Measurements from ENCODE around the gene ZNF292. TPM values are rescaled to one million over a fixed set of nuclear protein-coding genes. Genes with fewer than 3 reads are reported as not detected.

Gene ZNF292
- total and polyA plus RNA-seq, 10 of the 15 experiments (the other 5 are each of a cell fraction or from before 2014, with no cell fraction given) = 11.1 to 57.6 (median 30.6) TPM

DNA sequence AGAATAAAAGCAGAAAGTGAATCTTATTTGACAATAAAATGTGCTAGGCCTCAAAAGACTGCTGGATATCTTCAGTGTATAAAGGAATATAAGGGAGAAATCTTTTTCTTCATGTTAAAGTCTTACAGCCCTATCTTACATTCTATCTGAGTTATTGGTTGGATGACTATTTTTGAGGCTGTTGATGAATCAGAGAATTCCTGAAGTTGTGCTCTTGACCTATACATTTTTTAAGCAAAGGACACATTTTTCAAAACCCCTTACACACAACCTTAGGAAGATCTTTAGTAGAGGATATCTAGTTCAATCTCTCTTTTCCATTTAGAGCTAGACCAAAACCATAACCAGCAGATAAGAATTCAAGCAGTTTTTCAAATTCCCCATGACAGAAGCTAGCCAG, 49.5 kb upstream of the ZNF292 start:
- H3K27ac ChIP-seq (ENCODE audit: control insufficient read depth, insufficient read depth) = no peak overlapping the region
- ChIA-PET SMC1A (ENCODE audit: uncharacterized antibody, unreplicated experiment) (interaction anchor here (1.2 to 2.6 kb wide), 2 partner anchors 11 to 13 kb away, joined by 3 to 8 read pairs; no protein-coding TSS in a partner anchor), CTCF (interaction anchor here (1.1 to 1.5 kb wide), 3 partner anchors 10 to 30 kb away, joined by 3 to 6 read pairs (median 3); partner anchors contain the start of gene CGA), RAD21 (ENCODE audit: unreplicated experiment) (no interaction called here), POLR2A (interaction anchor here (0.6 kb wide), 1 partner anchor 647 kb away, joined by 4 read pairs; no protein-coding TSS in a partner anchor)
- H3K4me1 ChIP-seq (ENCODE audit: control insufficient read depth, insufficient read depth, low read length) = no peaks in the 10 kb centered on the region
- H3K9ac ChIP-seq (ENCODE audit: control insufficient read depth, insufficient read depth, low read length) = no peak overlapping the region
- DNase-seq (ENCODE audit: low read depth, low spot score) (no peak), ATAC-seq (no peak), FAIRE-seq (no peak)
- H3K79me2 ChIP-seq (ENCODE audit: control insufficient read depth, insufficient read depth, low read length) = no peaks in the 10 kb centered on the region
- no peaks in the 10 kb centered on the region for H3K36me3 ChIP-seq (ENCODE audit: control insufficient read depth in 2 of 2, insufficient read depth in 2 of 2, low read length in 1 of 2)
- no peaks in the 10 kb centered on the region for H4K20me1 ChIP-seq (ENCODE audit: control insufficient read depth, insufficient read depth)
- BruUV-seq (replicated peaks) = no TSS peak
- H3K4me3 ChIP-seq = no peak overlapping the region
- no peak overlapping the region for H3K4me2 ChIP-seq (ENCODE audit: control insufficient read depth, insufficient read depth)
- TF ChIP-seq, protein P1, sequence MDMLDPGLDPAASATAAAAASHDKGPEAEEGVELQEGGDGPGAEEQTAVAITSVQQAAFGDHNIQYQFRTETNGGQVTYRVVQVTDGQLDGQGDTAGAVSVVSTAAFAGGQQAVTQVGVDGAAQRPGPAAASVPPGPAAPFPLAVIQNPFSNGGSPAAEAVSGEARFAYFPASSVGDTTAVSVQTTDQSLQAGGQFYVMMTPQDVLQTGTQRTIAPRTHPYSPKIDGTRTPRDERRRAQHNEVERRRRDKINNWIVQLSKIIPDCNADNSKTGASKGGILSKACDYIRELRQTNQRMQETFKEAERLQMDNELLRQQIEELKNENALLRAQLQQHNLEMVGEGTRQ (IDR thresholded peaks at IDR 0.05; ENCODE audit: borderline replicate concordance, low read depth, low read length) = no peak
- TF ChIP-seq, protein P2, sequence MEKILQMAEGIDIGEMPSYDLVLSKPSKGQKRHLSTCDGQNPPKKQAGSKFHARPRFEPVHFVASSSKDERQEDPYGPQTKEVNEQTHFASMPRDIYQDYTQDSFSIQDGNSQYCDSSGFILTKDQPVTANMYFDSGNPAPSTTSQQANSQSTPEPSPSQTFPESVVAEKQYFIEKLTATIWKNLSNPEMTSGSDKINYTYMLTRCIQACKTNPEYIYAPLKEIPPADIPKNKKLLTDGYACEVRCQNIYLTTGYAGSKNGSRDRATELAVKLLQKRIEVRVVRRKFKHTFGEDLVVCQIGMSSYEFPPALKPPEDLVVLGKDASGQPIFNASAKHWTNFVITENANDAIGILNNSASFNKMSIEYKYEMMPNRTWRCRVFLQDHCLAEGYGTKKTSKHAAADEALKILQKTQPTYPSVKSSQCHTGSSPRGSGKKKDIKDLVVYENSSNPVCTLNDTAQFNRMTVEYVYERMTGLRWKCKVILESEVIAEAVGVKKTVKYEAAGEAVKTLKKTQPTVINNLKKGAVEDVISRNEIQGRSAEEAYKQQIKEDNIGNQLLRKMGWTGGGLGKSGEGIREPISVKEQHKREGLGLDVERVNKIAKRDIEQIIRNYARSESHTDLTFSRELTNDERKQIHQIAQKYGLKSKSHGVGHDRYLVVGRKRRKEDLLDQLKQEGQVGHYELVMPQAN (conservative IDR thresholded peaks at IDR 0.05) = no peak
- TF ChIP-seq CHD1 (IDR thresholded peaks at IDR 0.05; ENCODE audit: low read depth, low read length) (no peak), NFIC (IDR thresholded peaks at IDR 0.05; ENCODE audit: low read depth, low read length) (no peak), TCF12 (IDR thresholded peaks at IDR 0.05; ENCODE audit: low read depth, low read length) (no peak), SMAD1 (IDR thresholded peaks at IDR 0.05; ENCODE audit: low read depth, partially characterized antibody) (no peak), GABPA (IDR thresholded peaks at IDR 0.05; ENCODE audit: low read depth) (no peak), MEF2A (IDR thresholded peaks at IDR 0.05; ENCODE audit: insufficient read depth, low read depth, low read length) (no peak), NR2C2 (IDR thresholded peaks at IDR 0.05; ENCODE audit: borderline replicate concordance, control insufficient read depth, insufficient read length, low read depth) (no peak), RBBP5 (conservative IDR thresholded peaks at IDR 0.05) (no peak), POLR2AphosphoS5 (IDR thresholded peaks at IDR 0.05; ENCODE audit: low read length) (no peak)
- TF ChIP-seq, protein P3, sequence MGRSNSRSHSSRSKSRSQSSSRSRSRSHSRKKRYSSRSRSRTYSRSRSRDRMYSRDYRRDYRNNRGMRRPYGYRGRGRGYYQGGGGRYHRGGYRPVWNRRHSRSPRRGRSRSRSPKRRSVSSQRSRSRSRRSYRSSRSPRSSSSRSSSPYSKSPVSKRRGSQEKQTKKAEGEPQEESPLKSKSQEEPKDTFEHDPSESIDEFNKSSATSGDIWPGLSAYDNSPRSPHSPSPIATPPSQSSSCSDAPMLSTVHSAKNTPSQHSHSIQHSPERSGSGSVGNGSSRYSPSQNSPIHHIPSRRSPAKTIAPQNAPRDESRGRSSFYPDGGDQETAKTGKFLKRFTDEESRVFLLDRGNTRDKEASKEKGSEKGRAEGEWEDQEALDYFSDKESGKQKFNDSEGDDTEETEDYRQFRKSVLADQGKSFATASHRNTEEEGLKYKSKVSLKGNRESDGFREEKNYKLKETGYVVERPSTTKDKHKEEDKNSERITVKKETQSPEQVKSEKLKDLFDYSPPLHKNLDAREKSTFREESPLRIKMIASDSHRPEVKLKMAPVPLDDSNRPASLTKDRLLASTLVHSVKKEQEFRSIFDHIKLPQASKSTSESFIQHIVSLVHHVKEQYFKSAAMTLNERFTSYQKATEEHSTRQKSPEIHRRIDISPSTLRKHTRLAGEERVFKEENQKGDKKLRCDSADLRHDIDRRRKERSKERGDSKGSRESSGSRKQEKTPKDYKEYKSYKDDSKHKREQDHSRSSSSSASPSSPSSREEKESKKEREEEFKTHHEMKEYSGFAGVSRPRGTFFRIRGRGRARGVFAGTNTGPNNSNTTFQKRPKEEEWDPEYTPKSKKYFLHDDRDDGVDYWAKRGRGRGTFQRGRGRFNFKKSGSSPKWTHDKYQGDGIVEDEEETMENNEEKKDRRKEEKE (IDR thresholded peaks at IDR 0.05) = no peak
- TF ChIP-seq, protein P4, sequence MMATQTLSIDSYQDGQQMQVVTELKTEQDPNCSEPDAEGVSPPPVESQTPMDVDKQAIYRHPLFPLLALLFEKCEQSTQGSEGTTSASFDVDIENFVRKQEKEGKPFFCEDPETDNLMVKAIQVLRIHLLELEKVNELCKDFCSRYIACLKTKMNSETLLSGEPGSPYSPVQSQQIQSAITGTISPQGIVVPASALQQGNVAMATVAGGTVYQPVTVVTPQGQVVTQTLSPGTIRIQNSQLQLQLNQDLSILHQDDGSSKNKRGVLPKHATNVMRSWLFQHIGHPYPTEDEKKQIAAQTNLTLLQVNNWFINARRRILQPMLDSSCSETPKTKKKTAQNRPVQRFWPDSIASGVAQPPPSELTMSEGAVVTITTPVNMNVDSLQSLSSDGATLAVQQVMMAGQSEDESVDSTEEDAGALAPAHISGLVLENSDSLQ (IDR thresholded peaks at IDR 0.05) = no peak
- in situ Hi-C loops (cut with MboI) (no loop called here), intact Hi-C loops (cut with micrococcal nuclease; ENCODE audit: unreplicated experiment) (no loop called here)
- no peak overlapping the region for H2AFZ ChIP-seq (ENCODE audit: control insufficient read depth, low read depth, low read length)
- no peaks in the 10 kb centered on the region for H3K9me3 ChIP-seq (replicated peaks; ENCODE audit: control insufficient read depth, insufficient read depth, low read length)
- no peaks in the 10 kb centered on the region for H3K27me3 ChIP-seq (replicated peaks in 1 of 2; ENCODE audit: control insufficient read depth in 2 of 2, insufficient read depth in 2 of 2, low read length in 1 of 2)
